Hepatocyte (in vitro differentiated cells): Measurements from ENCODE around the gene CELA2A. TPM values are rescaled to one million over a fixed set of nuclear protein-coding genes. Genes with fewer than 3 reads are reported as not detected.

ENCODE experiments used
- DNase-seq: peaks from one replicate; pipeline ENCODE4 v3.0.0-alpha.2; 2016; ENCODE audit warnings: low spot score
- H2AFZ ChIP-seq: fragments of 200-600 bp; sonication (generic); 2 replicates; pipeline ENCODE4 v1.6.0; 2016; ENCODE audit warnings: antibody characterized with exemption, mild to moderate bottlenecking
- H3K27ac ChIP-seq: fragments of 200-600 bp; sonication (generic); 2 replicates; pipeline ENCODE4 v1.5.1; 2016; ENCODE audit warnings: mild to moderate bottlenecking
- H3K27me3 ChIP-seq: fragments of 200-600 bp; sonication (generic); 2 replicates; pipeline ENCODE4 v1.6.1; 2016
- H3K36me3 ChIP-seq: fragments of 200-600 bp; sonication (generic); replicated peaks from 2 replicates; pipeline ENCODE4 v1.5.1; 2016; ENCODE audit warnings: low read depth; ENCODE audit not compliant: insufficient read depth
- H3K4me1 ChIP-seq: fragments of 200-600 bp; sonication (generic); 2 replicates; pipeline ENCODE4 v1.5.1; 2016; ENCODE audit warnings: mild to moderate bottlenecking, moderate library complexity; ENCODE audit not compliant: insufficient read depth
- H3K4me2 ChIP-seq: fragments of 200-600 bp; sonication (generic); 2 replicates; pipeline ENCODE4 v1.6.0; 2016
- H3K4me3 ChIP-seq: fragments of 200-600 bp; sonication (generic); 2 replicates; pipeline ENCODE4 v1.5.1; 2016; ENCODE audit warnings: mild to moderate bottlenecking
- H3K79me2 ChIP-seq: fragments of 200-600 bp; sonication (generic); 2 replicates; pipeline ENCODE4 v1.6.0; 2017; ENCODE audit warnings: mild to moderate bottlenecking
- H3K9me2 ChIP-seq: fragments of 200-600 bp; sonication (generic); replicated peaks from 2 replicates; pipeline ENCODE4 v1.6.0; 2017; ENCODE audit warnings: mild to moderate bottlenecking; ENCODE audit not compliant: insufficient read depth
- H3K9me3 ChIP-seq: fragments of 200-600 bp; sonication (generic); 2 replicates; pipeline ENCODE4 v1.5.1; 2016; ENCODE audit warnings: low read depth, mild to moderate bottlenecking
- H4K20me1 ChIP-seq: fragments of 200-600 bp; sonication (generic); 2 replicates; pipeline ENCODE4 v1.6.0; 2016; ENCODE audit warnings: mild to moderate bottlenecking; ENCODE audit not compliant: insufficient read depth, poor library complexity, severe bottlenecking
- CTCF ChIP-seq: fragments of 200-600 bp; sonication (generic); IDR thresholded peaks from 2 replicates; pipeline ENCODE4 v1.5.1; 2016; ENCODE audit warnings: antibody characterized with exemption, mild to moderate bottlenecking; ENCODE audit not compliant: poor library complexity
- EZH2 ChIP-seq: fragments of 200-600 bp; sonication (generic); IDR thresholded peaks from 2 replicates; pipeline ENCODE4 v1.6.1; 2016; ENCODE audit warnings: antibody characterized with exemption, mild to moderate bottlenecking, borderline replicate concordance
- EZH2phosphoT487 ChIP-seq: fragments of 200-600 bp; sonication (generic); IDR thresholded peaks from one replicate; pipeline ENCODE4 v1.6.1; 2018; ENCODE audit warnings: antibody characterized with exemption, mild to moderate bottlenecking, low read depth, moderate library complexity; ENCODE audit not compliant: unreplicated experiment, severe bottlenecking
- WGBS: methylation state at CpG from one replicate; pipeline ENCODE4 v1.1.6; 2016; ENCODE audit warnings: low lambda C conversion rate; ENCODE audit errors: missing lambda C conversion rate; 5-methylcytosine and 5-hydroxymethylcytosine counted together
- polyA plus RNA-seq: library from polyadenylated mRNA; unstranded; fragments of >200 nt; fragmentation: Nextera tagmentation; extraction: Ambion mirVana; gene quantifications from 2 replicates; pipeline ENCODE4 v1.2.1, GENCODE V29; 2016
- total RNA-seq: library from RNA; depleted of rRNA; stranded (reverse); fragments of >200 nt; gene quantifications from 2 replicates; pipeline ENCODE4 v1.2.3, GENCODE V29; 2014

CELA2A gene
- total and polyA plus RNA-seq, 2 experiments from 2014 or later: 2.2 to 5.6 TPM

- DNase-seq: no peak
- Histone ChIP-seq H4K20me1 (no peaks in the 10 kb centered on the region), H3K4me3 (no peak overlapping the region), H3K36me3 (no peaks in the 10 kb centered on the region), H3K27ac (no peak overlapping the region), H3K79me2 (no peaks in the 10 kb centered on the region), H2AFZ (no peak overlapping the region), H3K4me1 (no peaks in the 10 kb centered on the region), H3K9me2 (no peaks in the 10 kb centered on the region), H3K27me3 (no peaks in the 10 kb centered on the region), H3K9me3 (no peaks in the 10 kb centered on the region), H3K4me2 (no peak overlapping the region)
- TF ChIP-seq EZH2phosphoT487 (no peak), EZH2 (no peak), CTCF (no peak)
- WGBS: 98% methylated on average over 4 of the region's 4 CpGs
These were observed 47.9 kb downstream of the CELA2A start for GRCh38 chr1:15504436-15504835.

- 96% methylated on average over 17 of the region's 17 CpGs for WGBS
- no peaks in the 10 kb centered on the region for H3K9me3 ChIP-seq
- no peaks in the 10 kb centered on the region for H4K20me1 ChIP-seq
- no peak overlapping the region for H3K4me3 ChIP-seq
- no peaks in the 10 kb centered on the region for H3K9me2 ChIP-seq
- DNase-seq: no peak
- TF ChIP-seq EZH2: no peak
- no peak for TF ChIP-seq CTCF
- TF ChIP-seq EZH2phosphoT487: no peak
- no peaks in the 10 kb centered on the region for H3K4me1 ChIP-seq
- no peak overlapping the region for H2AFZ ChIP-seq
- H3K36me3 ChIP-seq: no peaks in the 10 kb centered on the region
- H3K4me2 ChIP-seq: no peak overlapping the region
- no peaks in the 10 kb centered on the region for H3K27me3 ChIP-seq
- no peak overlapping the region for H3K27ac ChIP-seq
- no peaks in the 10 kb centered on the region for H3K79me2 ChIP-seq
These were observed 50.3 kb downstream of the CELA2A start for GRCh38 chr1:15506831-15507230.

DNA sequence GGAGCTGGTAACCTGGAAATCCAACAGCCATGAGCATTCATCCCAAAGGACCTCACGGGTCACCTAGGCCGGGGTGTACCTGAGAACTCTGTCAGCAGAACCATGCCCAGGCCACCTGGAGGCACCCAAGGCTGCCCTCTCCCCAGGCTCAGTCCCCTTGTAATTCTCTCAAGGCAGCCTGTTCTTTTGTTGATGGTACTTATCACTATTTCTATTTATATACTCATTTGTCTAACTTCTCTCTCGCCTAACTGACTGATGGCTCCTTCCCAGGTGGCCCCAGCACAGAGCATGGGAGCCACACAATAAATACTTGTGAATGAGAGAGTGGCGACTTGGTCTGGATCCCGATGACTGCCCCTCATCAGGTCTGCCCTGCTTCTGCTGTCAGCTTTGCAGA lies 50.7 kb downstream of the CELA2A start:
- no peak overlapping the region for H2AFZ ChIP-seq
- no peaks in the 10 kb centered on the region for H3K36me3 ChIP-seq
- 87% methylated on average over 5 of the region's 5 CpGs for WGBS
- H3K9me3 ChIP-seq: no peaks in the 10 kb centered on the region
- H3K4me1 ChIP-seq: no peaks in the 10 kb centered on the region
- H3K9me2 ChIP-seq: no peaks in the 10 kb centered on the region
- H3K79me2 ChIP-seq: no peaks in the 10 kb centered on the region
- H3K4me3 ChIP-seq: no peak overlapping the region
- no peak overlapping the region for H3K27ac ChIP-seq
- H3K27me3 ChIP-seq: no peaks in the 10 kb centered on the region
- DNase-seq: no peak
- TF ChIP-seq CTCF: no peak
- no peak for TF ChIP-seq EZH2phosphoT487
- no peak for TF ChIP-seq EZH2
- H3K4me2 ChIP-seq: no peak overlapping the region
- H4K20me1 ChIP-seq: no peaks in the 10 kb centered on the region
